ENCODE results near the gene CHD2. TPM values are rescaled to one million over a fixed set of nuclear protein-coding genes. Genes with fewer than 3 reads are reported as not detected.

CHD2 gene
- total and polyA plus RNA-seq, 10 of the 15 experiments (the other 5 are each of a cell fraction or from before 2014, with no cell fraction given) = 38.1 to 94.7 (median 63.3) TPM

GRCh38 chr15:93048426-93048721 is 148.2 kb downstream of the CHD2 start:
- SMC1A ChIA-PET (ENCODE audit: uncharacterized antibody, unreplicated experiment) = interaction anchor here (1.5 kb wide), 1 partner anchor 27 kb away, joined by 3 read pairs; no protein-coding TSS in a partner anchor
- DNase-seq (ENCODE audit: low read depth, low spot score) (no peak), ATAC-seq (no peak), FAIRE-seq (no peak)
- BruUV-seq (replicated peaks) = no TSS peak
- Histone ChIP-seq H3K27me3 (replicated peaks in 1 of 2; ENCODE audit: control insufficient read depth in 2 of 2, insufficient read depth in 2 of 2, low read length in 1 of 2) (no peaks in the 10 kb centered on the region), H3K9me3 (replicated peaks; ENCODE audit: control insufficient read depth, insufficient read depth, low read length) (no peaks in the 10 kb centered on the region), H3K4me2 (ENCODE audit: control insufficient read depth, insufficient read depth) (no peak overlapping the region), H3K9ac (ENCODE audit: control insufficient read depth, insufficient read depth, low read length) (no peak overlapping the region), H3K79me2 (ENCODE audit: control insufficient read depth, insufficient read depth, low read length) (no peaks in the 10 kb centered on the region), H4K20me1 (ENCODE audit: control insufficient read depth, insufficient read depth) (no peaks in the 10 kb centered on the region), H3K27ac (ENCODE audit: control insufficient read depth, insufficient read depth) (no peak overlapping the region), H3K4me3 (no peak overlapping the region), H3K36me3 (ENCODE audit: control insufficient read depth in 2 of 2, insufficient read depth in 2 of 2, low read length in 1 of 2) (no peaks in the 10 kb centered on the region), H3K4me1 (ENCODE audit: control insufficient read depth, insufficient read depth, low read length) (no peaks in the 10 kb centered on the region), H2AFZ (ENCODE audit: control insufficient read depth, low read depth, low read length) (no peak overlapping the region)
- RAD21 ChIA-PET (ENCODE audit: unreplicated experiment) = no interaction called here
- intact Hi-C loops (cut with micrococcal nuclease; ENCODE audit: unreplicated experiment) = no loop called here
- TF ChIP-seq ZBTB40 (IDR thresholded peaks at IDR 0.05; ENCODE audit: borderline replicate concordance) (no peak), TBL1XR1 (IDR thresholded peaks at IDR 0.05; ENCODE audit: low read depth, low read length) (no peak), CTCF (IDR thresholded peaks at IDR 0.05 in 2 of 3, conservative IDR thresholded peaks at IDR 0.05 in 1 of 3; ENCODE audit: control insufficient read depth in 2 of 3, extremely low read depth in 1 of 3, insufficient read depth in 1 of 3, low read depth in 3 of 3, low read length in 3 of 3) (no peak), NR2C2 (IDR thresholded peaks at IDR 0.05; ENCODE audit: borderline replicate concordance, control insufficient read depth, insufficient read length, low read depth) (no peak), STAT3 (IDR thresholded peaks at IDR 0.05; ENCODE audit: low read depth, low read length) (no peak), SMARCA5 (IDR thresholded peaks at IDR 0.05) (no peak), NRF1 (conservative IDR thresholded peaks at IDR 0.05; ENCODE audit: low read depth, low read length) (no peak), ESRRA (IDR thresholded peaks at IDR 0.05; ENCODE audit: low read length) (no peak), BCL3 (IDR thresholded peaks at IDR 0.05; ENCODE audit: borderline replicate concordance, insufficient read depth, low read depth, low read length, poor library complexity, severe bottlenecking) (no peak), LARP7 (IDR thresholded peaks at IDR 0.05) (no peak), CBX5 (IDR thresholded peaks at IDR 0.05; ENCODE audit: low read depth) (no peak)
- in situ Hi-C loops (cut with MboI) = loop anchor here (25.0 kb wide), 1 partner anchor 1264 kb away; no protein-coding TSS in a partner anchor
- POLR2A ChIA-PET = no interaction called here
- CTCF ChIA-PET = no interaction called here
- WGBS (ENCODE audit: insufficient coverage, insufficient replicate concordance, low lambda C conversion rate, missing lambda C conversion rate) = 60% methylated on average over 14 of the region's 14 CpGs

Data from GM12878 (cell line).